GM19239 (cell line): ENCODE results near the gene UGT8.
"Not testable (repeated sequence)": the region's sequence is repeated elsewhere in the genome, so short reads cannot be mapped to it uniquely, and the experiment has no call there.

Experiments used
- DNase-seq: peaks from one replicate; pipeline ENCODE4 v3.0.0; 2011; ENCODE audit warnings: low spot score; ENCODE audit not compliant: insufficient read length
- FAIRE-seq: peaks from 2 replicates; lab custom pipeline; 2011; peaks lifted over from hg19 to GRCh38; lab: Jason Lieb, UNC

The UGT8 gene

GRCh38 chr4:114598191-114599121 is at the start of gene UGT8:
UGT8 (plus strand) TSS chr4:114598807; CDS start chr4:114622881, 24,074 bp downstream.
- DNase-seq (no peak), FAIRE-seq (peak; percentile 78)

- FAIRE-seq, result no peak
- no peak for DNase-seq
These were observed 49.0 kb upstream of the UGT8 start for GRCh38 chr4:114549638-114550037.

- no peak for DNase-seq
- FAIRE-seq, result no peak
These were observed 40.1 kb upstream of the UGT8 start for GRCh38 chr4:114558446-114559020.

- DNase-seq (no peak), FAIRE-seq (no peak)
These were observed 37.0 kb upstream of the UGT8 start for GRCh38 chr4:114561590-114561989.

GRCh38 chr4:114562176-114562904 is 36.3 kb upstream of the UGT8 start:
- DNase-seq, result no peak
- FAIRE-seq, result no peak

- FAIRE-seq (no peak), DNase-seq (no peak)
These were observed 34.9 kb upstream of the UGT8 start for GRCh38 chr4:114563536-114564315.

GRCh38 chr4:114577386-114577785 is 21.2 kb upstream of the UGT8 start:
- FAIRE-seq (no peak), DNase-seq (no peak)

- FAIRE-seq (no peak), DNase-seq (no peak)
These were observed 16.0 kb upstream of the UGT8 start for GRCh38 chr4:114582621-114583020.

GRCh38 chr4:114588305-114588704 is 10.3 kb upstream of the UGT8 start:
- no peak for DNase-seq
- FAIRE-seq, result no peak

GRCh38 chr4:114590360-114590759 is 8.2 kb upstream of the UGT8 start:
- not testable (repeated sequence) for DNase-seq, FAIRE-seq

GRCh38 chr4:114593526-114593925 is 5.1 kb upstream of the UGT8 start:
- no peak for FAIRE-seq
- DNase-seq, result no peak

GRCh38 chr4:114595207-114595606 is 3.4 kb upstream of the UGT8 start:
- FAIRE-seq (no peak), DNase-seq (no peak)

- no peak for DNase-seq
- no peak for FAIRE-seq
These were observed 2.7 kb upstream of the UGT8 start for GRCh38 chr4:114595921-114596320.

- DNase-seq, result no peak
- FAIRE-seq, result no peak
These were observed 1.0 kb upstream of the UGT8 start for GRCh38 chr4:114597410-114598115.

- FAIRE-seq (no peak), DNase-seq (no peak)
These were observed 760 bp downstream of the UGT8 start for GRCh38 chr4:114599231-114599902.

- DNase-seq, result no peak
- peak; percentile 52 for FAIRE-seq
These were observed 1.4 kb downstream of the UGT8 start for GRCh38 chr4:114599903-114600552.

GRCh38 chr4:114600672-114601071 is 2.1 kb downstream of the UGT8 start:
- peak; percentile 78 for FAIRE-seq
- DNase-seq, result no peak

GRCh38 chr4:114601304-114602052 is 2.9 kb downstream of the UGT8 start:
- FAIRE-seq (peak; percentile 87), DNase-seq (no peak)
